Epithelial cell of proximal tubule (primary cell): Measurements from ENCODE around the gene NCKAP5L. TPM values are rescaled to one million over a fixed set of nuclear protein-coding genes. Genes with fewer than 3 reads are reported as not detected.

Source experiments
- DNase-seq: peaks from one replicate; pipeline ENCODE4 v3.0.0-alpha.2; 2011; ENCODE audit warnings: low read depth
- H3K4me3 ChIP-seq: 2 replicates; pipeline ENCODE4 v1.5.1; 2011; ENCODE audit warnings: low read depth, mild to moderate bottlenecking, low read length
- CTCF ChIP-seq: conservative IDR thresholded peaks from 2 replicates; pipeline ENCODE4 v1.5.1; 2012; ENCODE audit warnings: low read depth, mild to moderate bottlenecking, low read length
- total RNA-seq: library from RNA; depleted of rRNA; stranded (reverse); fragments of >200 nt; gene quantifications from 2 replicates; pipeline ENCODE4 v1.2.3, GENCODE V29; 2015

NCKAP5L gene
- total RNA-seq, 1 donor from 2014 or later: 8.4 TPM

- TF ChIP-seq CTCF: peak; percentile 76
- DNase-seq: no peak
- H3K4me3 ChIP-seq: no peak overlapping the region
These were observed 65.1 kb downstream of the NCKAP5L start for GRCh38 chr12:49763006-49763591.

- H3K4me3 ChIP-seq: no peak overlapping the region
- no peak for DNase-seq
- no peak for TF ChIP-seq CTCF
These were observed 65.8 kb downstream of the NCKAP5L start for GRCh38 chr12:49762468-49762847.

- H3K4me3 ChIP-seq: no peak overlapping the region
- TF ChIP-seq CTCF: no peak
- DNase-seq: no peak
These were observed 66.3 kb downstream of the NCKAP5L start for GRCh38 chr12:49761677-49762467.

GRCh38 chr12:49750996-49751393, 77.2 kb downstream of the NCKAP5L start:
- no peak overlapping the region for H3K4me3 ChIP-seq
- no peak for TF ChIP-seq CTCF
- no peak for DNase-seq

- no peak for DNase-seq
- no peak overlapping the region for H3K4me3 ChIP-seq
- TF ChIP-seq CTCF: peak; percentile 15
These were observed 77.9 kb downstream of the NCKAP5L start for GRCh38 chr12:49750027-49750995.

- H3K4me3 ChIP-seq: no peak overlapping the region
- no peak for DNase-seq
- TF ChIP-seq CTCF: no peak
These were observed 79.4 kb downstream of the NCKAP5L start for GRCh38 chr12:49748800-49749199.
